Neural cell (in vitro differentiated cells): ENCODE data around the gene RC3H1. TPM values are rescaled to one million over a fixed set of nuclear protein-coding genes. Genes with fewer than 3 reads are reported as not detected.

Experiments used
- H2AFZ ChIP-seq: fragments of 200-600, 300-800 bp; sonication (generic), shearing (Covaris generic); 2 replicates; pipeline ENCODE4 v1.6.0; 2014; ENCODE audit warnings: low read depth, mild to moderate bottlenecking, antibody characterized with exemption, low read length, moderate library complexity
- H3F3A ChIP-seq: fragments of 200-600 bp; shearing (Covaris generic); 2 replicates; pipeline ENCODE4 v1.6.1; 2016; ENCODE audit warnings: mild to moderate bottlenecking, moderate library complexity, mixed read lengths, antibody characterized with exemption, low read length; ENCODE audit not compliant: insufficient read depth, poor library complexity, severe bottlenecking
- H3K27ac ChIP-seq: fragments of 200-600, 300-800 bp; sonication (generic), shearing (Covaris generic); 2 replicates; pipeline ENCODE4 v1.5.1; 2014; ENCODE audit warnings: mild to moderate bottlenecking, low read length, moderate library complexity
- H3K27me3 ChIP-seq: fragments of 300-800, 200-600 bp; sonication (generic), shearing (Covaris generic); 2 replicates; pipeline ENCODE4 v1.6.0; 2014; ENCODE audit warnings: mild to moderate bottlenecking, low read depth, low read length, moderate library complexity; ENCODE audit not compliant: insufficient read depth
- H3K36me3 ChIP-seq: fragments of 300-800, 200-600 bp; sonication (generic), shearing (Covaris generic); 2 replicates; pipeline ENCODE4 v1.5.1; 2014; ENCODE audit warnings: mild to moderate bottlenecking, antibody characterized with exemption, low read length, moderate library complexity; ENCODE audit not compliant: insufficient read depth
- H3K4me2 ChIP-seq: fragments of 300-800, 200-600 bp; sonication (generic), shearing (Covaris generic); 2 replicates; pipeline ENCODE4 v1.6.0; 2014; ENCODE audit warnings: mild to moderate bottlenecking, low read length
- H3K4me3 ChIP-seq: fragments of 300-800, 200-600 bp; sonication (generic), shearing (Covaris generic); 2 replicates; pipeline ENCODE4 v1.5.1; 2014; ENCODE audit warnings: mild to moderate bottlenecking, low read length, moderate library complexity
- H3K79me2 ChIP-seq: fragments of 200-600 bp; shearing (Covaris generic); replicated peaks from 2 replicates; pipeline ENCODE4 v1.6.0; 2014; ENCODE audit warnings: mild to moderate bottlenecking, low read length, moderate library complexity; ENCODE audit not compliant: insufficient read depth
- H3K9ac ChIP-seq: fragments of 300-800, 200-600 bp; sonication (generic), shearing (Covaris generic); 2 replicates; pipeline ENCODE4 v1.6.1; 2016; ENCODE audit warnings: mild to moderate bottlenecking, low read length, mixed read lengths
- H3K9me2 ChIP-seq: fragments of 200-600 bp; shearing (Covaris generic); 2 replicates; pipeline ENCODE4 v1.6.1; 2016; ENCODE audit warnings: mild to moderate bottlenecking, low read length, mixed read lengths; ENCODE audit not compliant: insufficient read depth
- H3K9me3 ChIP-seq: fragments of 200-600, 300-800 bp; sonication (generic), shearing (Covaris generic); 2 replicates; pipeline ENCODE4 v1.6.1; 2016; ENCODE audit warnings: mild to moderate bottlenecking, mixed run types, low read length, moderate library complexity, mixed read lengths
- H4K20me1 ChIP-seq: fragments of 200-600 bp; shearing (Covaris generic); 2 replicates; pipeline ENCODE4 v1.6.1; 2016; ENCODE audit warnings: mild to moderate bottlenecking, mixed run types; ENCODE audit not compliant: insufficient read depth
- CTCF ChIP-seq: fragments of 450-650 bp; IDR thresholded peaks from 2 replicates; pipeline ENCODE4 v1.5.1; 2014; ENCODE audit warnings: antibody characterized with exemption, mild to moderate bottlenecking, moderate library complexity; ENCODE audit not compliant: poor library complexity, severe bottlenecking
- EP300 ChIP-seq: fragments of 450-650 bp; conservative IDR thresholded peaks from 2 replicates; pipeline ENCODE4 v1.6.1; 2014; ENCODE audit warnings: antibody characterized with exemption, mild to moderate bottlenecking, moderate library complexity; ENCODE audit not compliant: poor library complexity, severe bottlenecking
- EZH2 ChIP-seq: fragments of 200-600, 300-800 bp; shearing (Covaris generic), sonication (generic); IDR thresholded peaks from 2 replicates; pipeline ENCODE4 v1.6.1; 2014; ENCODE audit warnings: antibody characterized with exemption, low read length, borderline replicate concordance, mild to moderate bottlenecking; ENCODE audit not compliant: insufficient read depth, poor library complexity, severe bottlenecking
- MXI1 ChIP-seq: fragments of 450-650 bp; conservative IDR thresholded peaks from 2 replicates; pipeline ENCODE4 v1.6.1; 2014; ENCODE audit warnings: antibody characterized with exemption, mild to moderate bottlenecking; ENCODE audit not compliant: poor library complexity, severe bottlenecking
- POLR2AphosphoS5 ChIP-seq: IDR thresholded peaks from 2 replicates; pipeline ENCODE4 v1.6.1; 2012
- RAD21 ChIP-seq: fragments of 450-650 bp; conservative IDR thresholded peaks from 2 replicates; pipeline ENCODE4 v1.6.1; 2014; ENCODE audit warnings: antibody characterized with exemption, mild to moderate bottlenecking, moderate library complexity
- REST ChIP-seq: IDR thresholded peaks from 2 replicates; pipeline ENCODE4 v1.6.1; 2012; ENCODE audit warnings: borderline replicate concordance
- SMC3 ChIP-seq: fragments of 450-650 bp; conservative IDR thresholded peaks from 2 replicates; pipeline ENCODE4 v1.6.1; 2014; ENCODE audit warnings: antibody characterized with exemption, mild to moderate bottlenecking, moderate library complexity; ENCODE audit not compliant: poor library complexity
- TAF1 ChIP-seq: IDR thresholded peaks from 2 replicates; pipeline ENCODE4 v1.6.1; 2012; ENCODE audit warnings: low read depth
- polyA plus RNA-seq: library from polyadenylated mRNA; depleted of rRNA; stranded (reverse); fragments of >200 nt; gene quantifications from 2 replicates; pipeline ENCODE4 v1.2.3, GENCODE V29; 2014

The RC3H1 gene
- polyA plus RNA-seq, 1 donor from 2014 or later, result 12.8 TPM

- Histone ChIP-seq H3K4me3 (no peak overlapping the region), H3K79me2 (no peaks in the 10 kb centered on the region), H3K4me2 (no peak overlapping the region), H3F3A (no peaks in the 10 kb centered on the region), H3K27me3 (no peaks in the 10 kb centered on the region), H3K9me2 (no peaks in the 10 kb centered on the region), H2AFZ (no peak overlapping the region), H3K9me3 (no peaks in the 10 kb centered on the region), H3K36me3 (no peaks in the 10 kb centered on the region), H3K9ac (no peak overlapping the region), H4K20me1 (no peaks in the 10 kb centered on the region), H3K27ac (no peak overlapping the region)
- TF ChIP-seq SMC3, result no peak
- no peak for TF ChIP-seq EZH2
- no peak for TF ChIP-seq MXI1
- TF ChIP-seq POLR2AphosphoS5, result no peak
- TF ChIP-seq EP300, result no peak
- no peak for TF ChIP-seq TAF1
- TF ChIP-seq REST, result no peak
- TF ChIP-seq RAD21, result no peak
- no peak for TF ChIP-seq CTCF
Observed at GRCh38 chr1:174036798-174037197, 14.6 kb upstream of the RC3H1 start.

- no peaks in the 10 kb centered on the region for H4K20me1 ChIP-seq
- H3K27me3 ChIP-seq, result no peaks in the 10 kb centered on the region
- H3K9me3 ChIP-seq, result no peaks in the 10 kb centered on the region
- H3K4me3 ChIP-seq, result no peak overlapping the region
- no peak overlapping the region for H3K9ac ChIP-seq
- no peaks in the 10 kb centered on the region for H3K9me2 ChIP-seq
- H3F3A ChIP-seq, result no peaks in the 10 kb centered on the region
- H3K79me2 ChIP-seq, result no peaks in the 10 kb centered on the region
- H3K4me2 ChIP-seq, result no peak overlapping the region
- H3K36me3 ChIP-seq, result no peaks in the 10 kb centered on the region
- no peak overlapping the region for H3K27ac ChIP-seq
- TF ChIP-seq TAF1 (no peak), SMC3 (no peak), EZH2 (no peak), RAD21 (no peak), EP300 (no peak), CTCF (no peak), POLR2AphosphoS5 (no peak), REST (no peak), MXI1 (no peak)
- no peak overlapping the region for H2AFZ ChIP-seq
Observed at GRCh38 chr1:174036204-174036603, 14.0 kb upstream of the RC3H1 start.
